ENCODE data around the gene SKAP1. TPM values are rescaled to one million over a fixed set of nuclear protein-coding genes. Genes with fewer than 3 reads are reported as not detected.

SKAP1 gene
- total RNA-seq, 1 donor from 2014 or later, result 1.0 TPM

DNA sequence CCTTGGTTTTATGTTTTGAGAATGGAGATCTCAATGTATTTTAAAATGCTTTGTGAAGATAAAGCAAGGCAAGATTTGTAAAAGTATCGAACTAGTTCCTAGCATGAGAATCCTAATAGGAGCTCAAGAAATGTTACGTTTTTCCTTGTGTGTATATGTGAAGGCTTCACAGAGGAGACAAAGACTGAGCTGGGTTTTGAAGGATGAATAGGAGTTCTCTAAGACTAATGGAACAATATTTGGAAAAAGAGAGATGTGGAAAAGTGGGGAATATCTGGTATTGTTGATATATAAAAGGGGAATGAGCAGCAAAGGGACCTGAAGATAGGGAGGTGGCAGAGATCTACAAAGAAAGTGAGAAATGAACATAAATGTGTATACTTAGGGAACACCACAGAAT is 195.1 kb downstream of the SKAP1 start:
- Histone ChIP-seq H3K4me3 (ENCODE audit: low read length in 3 of 3) (no peak overlapping the region), H3K27ac (ENCODE audit: low read depth, low read length) (no peak overlapping the region), H3K36me3 (ENCODE audit: control insufficient read depth in 3 of 3, insufficient read depth in 3 of 3, low read length in 3 of 3) (no peaks in the 10 kb centered on the region), H3K9ac (ENCODE audit: low read depth in 1 of 3, low read length in 3 of 3) (no peak overlapping the region), H3K9me3 (ENCODE audit: control insufficient read depth in 3 of 3, low read length in 3 of 3) (no peaks in the 10 kb centered on the region), H3K27me3 (ENCODE audit: control insufficient read depth in 3 of 3, insufficient read depth in 3 of 3, low read length in 3 of 3) (peaks cover 0 to 6% (median 5%) of the 10 kb centered on the region in 3 donors), H3K4me1 (ENCODE audit: control insufficient read depth in 3 of 3, insufficient read depth in 3 of 3, low read length in 3 of 3) (no peaks in the 10 kb centered on the region)

DNA sequence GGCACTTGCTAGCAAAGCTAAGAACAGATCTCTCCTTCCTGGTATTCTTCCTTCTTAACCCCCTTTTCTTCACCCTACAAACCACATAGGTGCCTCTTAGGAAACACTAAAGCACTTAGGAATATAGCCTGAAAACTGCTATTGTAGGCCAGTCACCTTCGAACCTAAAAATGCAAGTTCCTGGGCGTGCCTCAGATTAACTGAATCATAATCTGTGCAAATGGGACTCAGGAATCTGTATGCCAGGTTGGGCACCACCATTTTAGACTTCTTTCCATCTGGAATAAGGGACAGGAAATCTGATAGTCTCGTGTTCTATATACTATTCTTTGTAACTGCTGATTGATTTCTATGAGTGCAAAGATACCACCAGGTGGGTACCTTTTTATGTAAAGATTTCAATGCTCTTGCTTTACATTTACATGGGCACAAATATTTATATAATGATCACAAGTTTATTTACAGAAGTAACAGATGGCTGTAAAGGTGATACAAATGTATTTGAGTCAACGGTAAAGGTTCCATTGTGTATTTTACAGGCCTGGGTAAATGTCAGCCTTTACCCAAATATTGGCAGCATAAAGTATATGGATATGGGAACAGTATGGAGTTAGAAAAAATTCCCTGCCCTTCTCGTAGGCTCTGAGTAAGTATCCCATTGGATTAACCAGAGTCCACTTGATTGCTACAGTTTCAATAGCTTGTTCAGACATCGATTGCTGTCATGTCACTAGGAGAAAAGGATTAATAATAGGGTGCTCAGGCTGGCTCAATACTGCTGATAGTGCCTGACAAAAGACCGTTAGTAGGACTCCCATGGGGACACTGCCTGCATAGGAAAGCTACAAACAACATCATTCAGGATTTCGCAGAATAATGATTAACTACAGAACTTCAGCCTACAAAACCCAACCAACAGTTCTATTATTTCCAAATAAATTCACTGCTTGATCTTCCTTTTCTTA is 197.7 kb downstream of the SKAP1 start:
- no peak overlapping the region for H3K4me3 ChIP-seq (ENCODE audit: low read length in 3 of 3)
- no peaks in the 10 kb centered on the region for H3K9me3 ChIP-seq (ENCODE audit: control insufficient read depth in 3 of 3, low read length in 3 of 3)
- H3K9ac ChIP-seq (ENCODE audit: low read depth in 1 of 3, low read length in 3 of 3), result no peak overlapping the region
- H3K4me1 ChIP-seq (ENCODE audit: control insufficient read depth in 3 of 3, insufficient read depth in 3 of 3, low read length in 3 of 3), result no peaks in the 10 kb centered on the region
- H3K27me3 ChIP-seq (ENCODE audit: control insufficient read depth in 3 of 3, insufficient read depth in 3 of 3, low read length in 3 of 3), result peaks cover 0 to 9% (median 6%) of the 10 kb centered on the region in 3 donors
- no peak overlapping the region for H3K27ac ChIP-seq (ENCODE audit: low read depth, low read length)
- H3K36me3 ChIP-seq (ENCODE audit: control insufficient read depth in 3 of 3, insufficient read depth in 3 of 3, low read length in 3 of 3), result no peaks in the 10 kb centered on the region

DNA sequence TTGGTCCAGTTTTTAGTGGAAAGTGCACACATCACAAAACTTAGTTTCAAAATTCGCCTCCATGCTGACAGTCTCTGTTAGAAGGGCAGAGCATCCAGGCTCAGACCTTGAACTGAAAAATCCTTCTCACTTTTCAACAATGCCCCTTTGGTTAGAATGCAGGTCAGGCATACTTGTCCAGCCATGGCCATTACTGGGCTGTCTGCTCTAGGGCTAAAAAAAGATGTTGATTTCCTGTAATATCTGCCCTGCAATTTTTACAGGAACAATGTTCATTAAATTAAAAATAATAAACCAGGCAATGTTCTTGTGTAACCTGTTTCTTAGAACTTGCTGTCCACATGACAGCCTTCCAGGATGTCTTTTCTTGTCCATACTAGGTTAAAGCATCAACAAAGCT is 200.1 kb downstream of the SKAP1 start:
- H3K4me3 ChIP-seq (ENCODE audit: low read length in 3 of 3), result no peak overlapping the region
- H3K4me1 ChIP-seq (ENCODE audit: control insufficient read depth in 3 of 3, insufficient read depth in 3 of 3, low read length in 3 of 3), result no peaks in the 10 kb centered on the region
- peaks cover 6 to 23% (median 12%) of the 10 kb centered on the region in 3 donors for H3K27me3 ChIP-seq (ENCODE audit: control insufficient read depth in 3 of 3, insufficient read depth in 3 of 3, low read length in 3 of 3)
- H3K9ac ChIP-seq (ENCODE audit: low read depth in 1 of 3, low read length in 3 of 3), result no peak overlapping the region
- H3K9me3 ChIP-seq (ENCODE audit: control insufficient read depth in 3 of 3, low read length in 3 of 3), result no peaks in the 10 kb centered on the region
- no peaks in the 10 kb centered on the region for H3K36me3 ChIP-seq (ENCODE audit: control insufficient read depth in 3 of 3, insufficient read depth in 3 of 3, low read length in 3 of 3)
- H3K27ac ChIP-seq (ENCODE audit: low read depth, low read length), result no peak overlapping the region

DNA sequence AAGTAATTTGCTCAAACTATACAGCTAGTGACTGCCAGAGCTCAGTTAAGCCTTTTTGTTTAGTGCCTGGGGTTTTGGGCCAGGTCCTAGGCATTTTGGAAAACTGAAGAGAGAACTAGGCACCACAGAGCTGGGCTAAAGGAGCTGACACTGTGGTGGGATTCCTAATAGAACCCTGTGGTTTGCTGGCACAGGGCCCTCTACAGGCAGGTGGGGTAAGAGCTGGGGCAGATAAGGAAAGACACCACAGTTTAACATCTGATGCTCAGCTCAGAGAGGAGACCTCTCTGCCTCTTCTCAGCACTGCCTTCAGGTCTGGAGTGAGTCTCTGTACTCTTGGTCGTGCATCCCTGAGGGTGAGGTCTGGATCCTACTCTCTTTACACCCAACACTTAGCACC is 201.3 kb downstream of the SKAP1 start:
- no peak overlapping the region for H3K4me3 ChIP-seq (ENCODE audit: low read length in 3 of 3)
- H3K36me3 ChIP-seq (ENCODE audit: control insufficient read depth in 3 of 3, insufficient read depth in 3 of 3, low read length in 3 of 3), result no peaks in the 10 kb centered on the region
- H3K4me1 ChIP-seq (ENCODE audit: control insufficient read depth in 3 of 3, insufficient read depth in 3 of 3, low read length in 3 of 3), result no peaks in the 10 kb centered on the region
- H3K27me3 ChIP-seq (ENCODE audit: control insufficient read depth in 3 of 3, insufficient read depth in 3 of 3, low read length in 3 of 3), result peaks cover 6 to 24% (median 12%) of the 10 kb centered on the region in 3 donors
- no peak overlapping the region for H3K27ac ChIP-seq (ENCODE audit: low read depth, low read length)
- no peak overlapping the region for H3K9ac ChIP-seq (ENCODE audit: low read depth in 1 of 3, low read length in 3 of 3)
- H3K9me3 ChIP-seq (ENCODE audit: control insufficient read depth in 3 of 3, low read length in 3 of 3), result no peaks in the 10 kb centered on the region

DNA sequence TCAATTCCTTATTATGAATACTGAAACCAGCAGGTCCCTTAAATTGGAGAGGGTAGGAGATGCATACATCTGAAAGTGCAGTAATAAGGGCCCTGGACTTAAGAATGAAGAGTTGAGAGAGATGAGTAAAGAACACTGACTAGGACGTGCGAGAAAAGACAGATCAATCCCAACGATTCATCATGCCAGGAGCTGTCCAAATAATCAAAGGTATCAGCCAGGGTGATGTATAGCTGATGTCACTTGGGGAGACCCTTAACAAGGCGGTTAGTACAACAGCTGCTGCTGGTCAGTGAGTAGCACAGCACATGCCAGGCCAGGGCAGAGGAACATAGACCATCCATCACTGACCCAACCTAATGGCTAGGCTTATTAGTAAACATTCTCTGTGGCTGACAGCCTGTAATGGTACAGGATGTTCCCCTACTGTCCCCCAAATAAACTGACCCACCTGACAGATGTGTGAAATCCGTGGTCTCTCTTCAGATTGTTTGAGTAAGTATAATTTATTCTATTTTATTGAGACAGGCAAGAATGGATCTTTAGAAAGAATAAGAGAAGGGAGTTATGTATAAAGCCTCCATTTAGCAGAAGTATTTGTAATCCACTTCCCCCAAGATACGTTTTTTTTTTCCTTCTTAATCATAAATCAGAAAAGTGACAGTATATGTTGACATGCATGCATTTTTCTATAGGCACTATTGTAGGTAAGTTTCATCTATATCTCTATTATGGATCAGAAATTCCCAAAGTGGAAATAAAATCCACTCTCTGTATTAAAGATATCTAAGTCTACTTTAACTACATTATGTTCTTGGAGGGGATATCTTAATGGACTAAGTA is 204.1 kb downstream of the SKAP1 start:
- H3K9ac ChIP-seq (ENCODE audit: low read depth in 1 of 3, low read length in 3 of 3), result no peak overlapping the region
- no peaks in the 10 kb centered on the region for H3K36me3 ChIP-seq (ENCODE audit: control insufficient read depth in 3 of 3, insufficient read depth in 3 of 3, low read length in 3 of 3)
- no peak overlapping the region for H3K4me3 ChIP-seq (ENCODE audit: low read length in 3 of 3)
- H3K27me3 ChIP-seq (ENCODE audit: control insufficient read depth in 3 of 3, insufficient read depth in 3 of 3, low read length in 3 of 3), result peaks cover 6 to 21% (median 8%) of the 10 kb centered on the region in 3 donors
- H3K27ac ChIP-seq (ENCODE audit: low read depth, low read length), result no peak overlapping the region
- H3K9me3 ChIP-seq (ENCODE audit: control insufficient read depth in 3 of 3, low read length in 3 of 3), result no peaks in the 10 kb centered on the region
- no peaks in the 10 kb centered on the region for H3K4me1 ChIP-seq (ENCODE audit: control insufficient read depth in 3 of 3, insufficient read depth in 3 of 3, low read length in 3 of 3)

DNA sequence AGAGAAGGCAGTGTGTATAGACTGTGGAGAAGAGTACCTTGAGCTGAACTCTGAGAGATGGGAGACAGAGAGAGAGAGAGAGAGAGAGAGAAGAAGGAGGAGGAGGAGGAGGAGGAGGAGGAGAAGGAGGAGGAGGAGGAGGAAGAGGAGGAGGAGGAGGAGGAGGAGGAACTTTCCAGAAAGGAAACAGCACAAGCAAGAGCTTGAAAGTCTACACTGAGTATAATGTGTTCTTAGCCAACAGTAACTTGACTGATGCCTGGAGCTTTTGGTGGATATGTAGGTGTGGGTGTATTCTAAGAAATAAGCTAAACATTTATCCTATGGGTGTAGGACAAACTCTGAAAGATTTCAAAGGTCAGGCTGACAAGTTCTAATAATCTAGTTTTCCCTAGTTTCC is 206.1 kb downstream of the SKAP1 start:
- Histone ChIP-seq H3K36me3 (ENCODE audit: control insufficient read depth in 3 of 3, insufficient read depth in 3 of 3, low read length in 3 of 3) (no peaks in the 10 kb centered on the region), H3K4me1 (ENCODE audit: control insufficient read depth in 3 of 3, insufficient read depth in 3 of 3, low read length in 3 of 3) (no peaks in the 10 kb centered on the region), H3K9ac (ENCODE audit: low read depth in 1 of 3, low read length in 3 of 3) (no peak overlapping the region), H3K9me3 (ENCODE audit: control insufficient read depth in 3 of 3, low read length in 3 of 3) (no peaks in the 10 kb centered on the region), H3K4me3 (ENCODE audit: low read length in 3 of 3) (no peak overlapping the region), H3K27ac (ENCODE audit: low read depth, low read length) (no peak overlapping the region), H3K27me3 (ENCODE audit: control insufficient read depth in 3 of 3, insufficient read depth in 3 of 3, low read length in 3 of 3) (peaks cover 8 to 24% (median 10%) of the 10 kb centered on the region in 3 donors)

DNA sequence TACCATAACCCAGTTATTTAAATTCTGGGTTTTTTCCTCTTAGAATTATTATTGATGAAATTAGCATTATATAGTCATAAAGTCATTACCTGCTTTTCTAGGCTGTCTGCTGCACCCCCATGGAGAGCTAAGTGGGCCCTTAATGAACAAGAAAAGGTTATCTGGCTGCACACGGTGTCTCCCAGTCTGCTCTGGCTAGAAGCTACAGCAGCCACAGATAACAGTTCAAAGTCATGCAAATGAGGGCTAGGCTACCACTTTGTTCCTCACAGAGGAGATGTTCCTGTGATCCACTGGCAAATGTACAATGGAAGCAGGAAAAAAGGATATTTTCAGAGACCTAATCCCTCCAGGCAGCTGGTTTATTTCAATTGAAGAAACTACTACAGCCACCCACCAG is 210.4 kb downstream of the SKAP1 start:
- peaks cover 3 to 10% (median 5%) of the 10 kb centered on the region in 3 donors for H3K27me3 ChIP-seq (ENCODE audit: control insufficient read depth in 3 of 3, insufficient read depth in 3 of 3, low read length in 3 of 3)
- no peaks in the 10 kb centered on the region for H3K9me3 ChIP-seq (ENCODE audit: control insufficient read depth in 3 of 3, low read length in 3 of 3)
- H3K9ac ChIP-seq (ENCODE audit: low read depth in 1 of 3, low read length in 3 of 3), result no peak overlapping the region
- H3K36me3 ChIP-seq (ENCODE audit: control insufficient read depth in 3 of 3, insufficient read depth in 3 of 3, low read length in 3 of 3), result no peaks in the 10 kb centered on the region
- no peak overlapping the region for H3K27ac ChIP-seq (ENCODE audit: low read depth, low read length)
- H3K4me3 ChIP-seq (ENCODE audit: low read length in 3 of 3), result no peak overlapping the region
- no peaks in the 10 kb centered on the region for H3K4me1 ChIP-seq (ENCODE audit: control insufficient read depth in 3 of 3, insufficient read depth in 3 of 3, low read length in 3 of 3)

DNA sequence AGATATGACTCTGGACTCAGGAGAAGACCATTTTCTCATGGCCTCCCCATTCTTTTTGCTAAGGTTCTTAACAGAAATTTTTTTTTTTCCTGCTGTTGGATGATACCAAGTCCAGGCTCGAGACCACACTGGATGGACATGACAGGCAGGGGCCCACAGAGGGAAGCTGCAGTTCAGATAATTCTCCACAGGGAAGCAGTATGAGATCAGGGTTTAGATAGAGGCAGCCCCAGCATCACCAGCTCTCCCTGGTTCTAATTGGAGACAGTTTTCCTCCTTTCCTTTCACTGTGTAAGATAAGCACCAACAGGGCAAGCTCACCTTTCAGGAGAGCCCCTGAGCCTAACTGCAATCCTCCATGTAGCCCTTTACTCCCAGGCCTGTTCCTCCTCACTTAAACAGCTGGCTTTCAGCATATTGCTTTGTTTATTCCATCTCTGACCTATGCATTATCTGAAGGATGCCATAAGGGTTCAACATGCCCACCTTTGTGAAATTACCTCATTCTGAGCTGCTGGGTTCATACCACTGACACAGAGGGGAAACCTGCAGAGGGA is 214.4 kb downstream of the SKAP1 start:
- Histone ChIP-seq H3K27me3 (ENCODE audit: control insufficient read depth in 3 of 3, insufficient read depth in 3 of 3, low read length in 3 of 3) (peaks cover 3 to 13% (median 7%) of the 10 kb centered on the region in 3 donors), H3K4me3 (ENCODE audit: low read length in 3 of 3) (no peak overlapping the region), H3K36me3 (ENCODE audit: control insufficient read depth in 3 of 3, insufficient read depth in 3 of 3, low read length in 3 of 3) (no peaks in the 10 kb centered on the region), H3K9ac (ENCODE audit: low read depth in 1 of 3, low read length in 3 of 3) (no peak overlapping the region), H3K27ac (ENCODE audit: low read depth, low read length) (no peak overlapping the region), H3K4me1 (ENCODE audit: control insufficient read depth in 3 of 3, insufficient read depth in 3 of 3, low read length in 3 of 3) (no peaks in the 10 kb centered on the region), H3K9me3 (ENCODE audit: control insufficient read depth in 3 of 3, low read length in 3 of 3) (no peaks in the 10 kb centered on the region)

DNA sequence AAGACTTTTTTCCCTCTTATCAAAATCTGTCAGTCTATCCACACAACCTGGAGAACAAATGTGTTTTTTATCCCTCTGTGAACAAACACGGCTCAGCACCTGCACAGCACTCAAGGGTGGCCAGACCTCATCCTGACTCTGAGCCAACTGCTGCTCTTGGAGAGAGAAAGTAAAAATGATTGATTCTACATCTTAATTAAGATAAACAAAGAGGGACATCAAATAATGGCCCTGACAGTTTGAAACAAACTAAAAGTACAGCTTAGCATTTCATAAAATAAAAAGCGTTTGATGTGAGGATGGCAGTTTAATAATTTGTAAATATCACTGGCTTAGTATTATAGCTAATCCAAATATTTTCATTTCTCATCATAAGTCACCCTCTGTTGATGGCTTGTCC is 216.2 kb downstream of the SKAP1 start:
- no peaks in the 10 kb centered on the region for H3K9me3 ChIP-seq (ENCODE audit: control insufficient read depth in 3 of 3, low read length in 3 of 3)
- H3K4me1 ChIP-seq (ENCODE audit: control insufficient read depth in 3 of 3, insufficient read depth in 3 of 3, low read length in 3 of 3), result no peaks in the 10 kb centered on the region
- no peaks in the 10 kb centered on the region for H3K36me3 ChIP-seq (ENCODE audit: control insufficient read depth in 3 of 3, insufficient read depth in 3 of 3, low read length in 3 of 3)
- no peak overlapping the region for H3K9ac ChIP-seq (ENCODE audit: low read depth in 1 of 3, low read length in 3 of 3)
- no peak overlapping the region for H3K27ac ChIP-seq (ENCODE audit: low read depth, low read length)
- peaks cover 0 to 17% (median 12%) of the 10 kb centered on the region in 3 donors for H3K27me3 ChIP-seq (ENCODE audit: control insufficient read depth in 3 of 3, insufficient read depth in 3 of 3, low read length in 3 of 3)
- no peak overlapping the region for H3K4me3 ChIP-seq (ENCODE audit: low read length in 3 of 3)
